Sigmoid colon (tissue), 4 donors: Measurements from ENCODE around the gene LIMK2.

Experiments
- CTCF ChIP-seq, 4 experiments: fragments of 450-650 bp in 3 of 4; fragments of 200-600 bp in 1 of 4; IDR thresholded peaks; one replicate each; pipeline ENCODE4 v1.5.1; 2016 to 2019; ENCODE audit warnings: antibody characterized with exemption in 4 of 4, mild to moderate bottlenecking in 3 of 4, moderate library complexity in 2 of 4
- EP300 ChIP-seq, 4 donors: sonication (generic); formaldehyde crosslinking; IDR thresholded peaks; one replicate each; pipeline ENCODE4 v1.6.1; 2017; ENCODE audit warnings: antibody characterized with exemption in 4 of 4
- POLR2A ChIP-seq, 2 donors: fragments of 450-650 bp; IDR thresholded peaks; one replicate each; pipeline ENCODE4 v1.6.1; 2016; ENCODE audit warnings: antibody characterized with exemption in 2 of 2, mild to moderate bottlenecking in 2 of 2, moderate library complexity in 2 of 2
- POLR2AphosphoS5 ChIP-seq, 4 donors: sonication (generic); formaldehyde crosslinking; IDR thresholded peaks; one replicate each; pipeline ENCODE4 v1.6.1; 2017; ENCODE audit warnings: antibody characterized with exemption in 4 of 4

DNA sequence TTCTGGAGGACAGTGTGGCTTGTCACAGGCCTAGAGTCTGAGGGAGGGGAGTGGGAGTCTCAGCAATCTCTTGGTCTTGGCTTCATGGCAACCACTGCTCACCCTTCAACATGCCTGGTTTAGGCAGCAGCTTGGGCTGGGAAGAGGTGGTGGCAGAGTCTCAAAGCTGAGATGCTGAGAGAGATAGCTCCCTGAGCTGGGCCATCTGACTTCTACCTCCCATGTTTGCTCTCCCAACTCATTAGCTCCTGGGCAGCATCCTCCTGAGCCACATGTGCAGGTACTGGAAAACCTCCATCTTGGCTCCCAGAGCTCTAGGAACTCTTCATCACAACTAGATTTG is 67.2 kb downstream of the LIMK2 start:
- TF ChIP-seq CTCF (IDR thresholded peaks at IDR 0.05), result no peak
- no peak for TF ChIP-seq POLR2A (IDR thresholded peaks at IDR 0.05)
- TF ChIP-seq EP300 (IDR thresholded peaks at IDR 0.05), result no peak
- TF ChIP-seq POLR2AphosphoS5 (IDR thresholded peaks at IDR 0.05), result peak in 1 of 4 donors; percentile 1
